VCaP (cell line): ENCODE results near the gene MAP2K4.

Experiments used
- H3K27ac ChIP-seq: fragments of 450-650 bp; 2 replicates; pipeline ENCODE4 v1.5.1; 2017
- TF ChIP-seq, protein P1 (sequence below): fragments of 450-650 bp; conservative IDR thresholded peaks from 2 replicates; pipeline ENCODE4 v1.5.1; 2017; ENCODE audit warnings: mild to moderate bottlenecking, moderate library complexity

Gene MAP2K4

DNA sequence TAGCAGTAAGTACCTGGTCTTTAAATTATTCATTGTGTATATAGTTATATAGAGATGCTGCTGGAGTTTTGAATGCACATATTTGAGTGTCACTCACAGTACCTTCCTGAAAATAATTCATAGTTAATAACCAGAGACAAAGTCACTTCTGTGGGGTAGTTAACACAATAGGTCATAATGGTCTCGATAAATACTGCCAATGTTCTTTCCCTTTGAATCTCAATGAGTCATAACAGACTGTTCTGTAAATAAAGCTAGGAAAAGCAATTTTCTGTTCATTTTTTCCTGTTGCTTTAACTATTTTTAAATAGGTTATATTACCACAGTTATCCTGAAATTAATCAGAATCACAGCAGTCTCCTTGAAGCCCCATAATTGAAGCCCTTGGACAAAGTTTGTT is 87.2 kb downstream of the MAP2K4 start:
- TF ChIP-seq, protein P1, sequence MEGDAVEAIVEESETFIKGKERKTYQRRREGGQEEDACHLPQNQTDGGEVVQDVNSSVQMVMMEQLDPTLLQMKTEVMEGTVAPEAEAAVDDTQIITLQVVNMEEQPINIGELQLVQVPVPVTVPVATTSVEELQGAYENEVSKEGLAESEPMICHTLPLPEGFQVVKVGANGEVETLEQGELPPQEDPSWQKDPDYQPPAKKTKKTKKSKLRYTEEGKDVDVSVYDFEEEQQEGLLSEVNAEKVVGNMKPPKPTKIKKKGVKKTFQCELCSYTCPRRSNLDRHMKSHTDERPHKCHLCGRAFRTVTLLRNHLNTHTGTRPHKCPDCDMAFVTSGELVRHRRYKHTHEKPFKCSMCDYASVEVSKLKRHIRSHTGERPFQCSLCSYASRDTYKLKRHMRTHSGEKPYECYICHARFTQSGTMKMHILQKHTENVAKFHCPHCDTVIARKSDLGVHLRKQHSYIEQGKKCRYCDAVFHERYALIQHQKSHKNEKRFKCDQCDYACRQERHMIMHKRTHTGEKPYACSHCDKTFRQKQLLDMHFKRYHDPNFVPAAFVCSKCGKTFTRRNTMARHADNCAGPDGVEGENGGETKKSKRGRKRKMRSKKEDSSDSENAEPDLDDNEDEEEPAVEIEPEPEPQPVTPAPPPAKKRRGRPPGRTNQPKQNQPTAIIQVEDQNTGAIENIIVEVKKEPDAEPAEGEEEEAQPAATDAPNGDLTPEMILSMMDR: no peak
- no peak overlapping the region for H3K27ac ChIP-seq

DNA sequence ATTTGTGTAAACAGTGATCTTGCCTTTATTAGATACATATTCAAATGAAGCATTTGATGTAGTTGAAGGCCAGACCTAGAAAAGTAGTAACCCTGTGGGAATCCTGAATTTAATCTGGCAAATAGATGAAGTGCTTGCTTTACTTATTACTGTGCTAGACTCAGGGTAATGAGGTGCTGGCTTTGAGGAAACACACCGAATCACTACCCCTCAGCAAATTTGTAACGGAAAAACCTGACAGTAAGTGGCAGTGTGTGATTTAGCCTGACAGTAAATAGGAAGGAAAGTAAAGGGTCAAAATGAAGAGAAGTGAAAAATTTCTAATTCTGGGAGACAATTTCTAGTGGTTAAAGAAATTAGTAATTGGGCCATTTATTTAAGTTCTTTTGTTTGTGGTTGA is 90.2 kb downstream of the MAP2K4 start:
- TF ChIP-seq, protein P1: no peak
- no peak overlapping the region for H3K27ac ChIP-seq

DNA sequence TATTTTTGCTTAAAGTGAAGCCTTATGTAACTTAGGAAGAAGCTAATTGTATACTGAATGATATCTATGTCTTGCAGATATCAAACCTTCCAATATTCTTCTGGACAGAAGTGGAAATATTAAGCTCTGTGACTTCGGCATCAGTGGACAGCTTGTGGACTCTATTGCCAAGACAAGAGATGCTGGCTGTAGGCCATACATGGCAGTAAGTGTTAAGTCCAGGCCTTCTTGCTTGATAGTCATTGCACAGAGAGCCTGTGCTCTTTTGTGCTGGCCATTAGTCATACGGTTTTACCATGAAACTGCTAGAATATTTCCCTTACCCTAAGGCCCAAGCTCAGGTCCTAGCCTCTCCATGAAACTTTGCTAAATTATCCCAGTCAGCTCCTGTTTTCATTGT is 92.5 kb downstream of the MAP2K4 start:
- H3K27ac ChIP-seq: no peak overlapping the region
- TF ChIP-seq, protein P1: no peak

DNA sequence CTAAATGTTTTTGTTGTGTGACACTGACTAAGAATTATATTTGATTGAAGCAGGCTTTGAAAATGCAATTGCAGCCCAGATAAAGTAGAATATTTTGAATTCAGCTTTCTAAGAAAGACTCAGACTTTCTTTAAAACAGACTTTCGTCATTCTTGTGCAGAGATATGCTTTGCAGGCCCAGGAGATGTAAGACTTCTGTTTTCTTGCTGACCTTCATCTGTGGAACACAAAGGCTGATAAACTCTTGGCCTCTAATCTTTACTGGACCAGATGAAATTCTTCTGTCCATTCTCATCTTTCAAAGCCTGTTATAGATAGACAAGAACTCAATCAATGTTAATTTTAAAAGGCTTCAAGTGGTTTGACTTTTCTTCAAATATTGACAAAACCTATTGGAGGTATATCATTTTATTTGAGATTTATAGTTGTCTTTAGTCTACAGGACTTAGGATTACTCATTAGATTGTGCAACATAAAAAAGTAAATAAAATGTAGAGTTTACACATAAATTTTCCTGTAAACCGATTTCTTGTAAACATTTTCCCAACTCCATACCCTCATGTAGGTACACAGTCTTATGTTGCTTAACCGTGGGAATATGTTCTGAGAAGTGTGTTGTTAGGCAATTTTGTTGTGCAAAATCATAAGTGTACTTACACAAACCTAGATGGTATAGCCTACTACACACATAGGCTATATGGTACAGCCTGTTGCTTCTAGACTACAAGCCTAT is 94.2 kb downstream of the MAP2K4 start:
- TF ChIP-seq, protein P1: no peak

DNA sequence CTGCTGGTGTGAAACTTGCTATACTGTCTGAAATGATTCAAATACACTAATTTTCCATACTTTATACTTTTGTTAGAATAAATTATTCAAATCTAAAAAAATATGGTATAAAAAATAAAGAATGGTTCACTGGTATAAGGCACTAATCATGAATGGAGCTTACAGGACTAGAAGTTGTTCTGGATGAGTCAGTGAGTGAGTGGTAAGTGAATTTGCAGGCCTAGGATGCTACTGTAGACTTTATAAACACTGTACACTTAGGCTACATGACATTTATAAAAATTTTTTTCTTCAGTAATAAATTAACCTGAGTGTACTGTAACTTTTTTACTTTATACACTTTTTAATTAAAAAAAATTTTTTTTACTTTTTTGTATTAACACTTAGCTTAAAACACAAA is 95.5 kb downstream of the MAP2K4 start:
- TF ChIP-seq, protein P1: no peak
- no peak overlapping the region for H3K27ac ChIP-seq

More for the DNA sequence above, 94.2 kb downstream of the MAP2K4 start:
- no peak overlapping the region for H3K27ac ChIP-seq

DNA sequence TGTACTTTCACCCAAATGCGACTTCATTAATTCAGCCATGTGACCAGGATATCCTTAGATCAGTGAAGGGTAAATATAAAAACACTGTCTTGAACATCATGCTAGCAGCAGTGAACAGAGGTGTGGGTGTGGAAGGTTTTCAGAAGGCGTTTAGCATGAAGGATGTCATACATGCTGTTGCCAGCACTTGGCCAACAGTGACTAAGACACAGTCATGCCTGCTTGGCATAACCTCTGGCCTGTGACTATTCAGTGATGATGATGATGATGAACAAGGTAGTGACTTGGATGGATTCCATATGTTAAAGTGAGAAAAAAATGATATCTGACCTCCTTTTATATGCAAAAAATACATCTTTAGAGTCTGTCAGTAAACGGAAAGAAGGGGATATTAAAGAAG is 97.9 kb downstream of the MAP2K4 start:
- TF ChIP-seq, protein P1: no peak
- H3K27ac ChIP-seq: no peak overlapping the region

DNA sequence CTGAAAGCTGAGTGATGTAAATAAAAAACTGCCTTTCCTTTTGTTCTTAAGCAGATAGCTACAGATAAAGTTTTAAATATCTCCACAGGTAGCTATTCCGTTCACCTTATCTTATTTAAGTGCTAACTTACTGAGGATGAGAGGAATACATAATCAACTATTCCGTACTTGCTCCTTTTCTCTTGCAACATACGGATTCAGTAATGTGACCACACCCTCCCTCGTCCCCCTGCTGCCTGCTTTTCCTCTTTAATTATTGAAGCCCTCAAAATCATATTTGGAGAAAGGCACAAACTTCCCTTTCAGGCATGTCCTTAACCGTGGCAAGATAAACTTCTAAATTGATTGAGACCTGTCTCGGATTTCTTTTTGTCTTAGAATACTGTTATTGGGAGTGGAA is 101.4 kb downstream of the MAP2K4 start:
- TF ChIP-seq, protein P1: no peak
- no peak overlapping the region for H3K27ac ChIP-seq
